SIG-M5 treated with dmso at 0.1 percent for 504 hours (cell line): ENCODE results near the gene SLC6A8.
"Not testable (repeated sequence)": the region's sequence is repeated elsewhere in the genome, so short reads cannot be mapped to it uniquely, and the experiment has no call there.

Experiments
- DNase-seq: peaks from one replicate; lab custom pipeline; 2025; ENCODE audit not compliant: unreplicated experiment; lab: John Stamatoyannopoulos, UW

SLC6A8 gene

GRCh38 chrX:153728951-153729631 lies 41.4 kb downstream of the SLC6A8 start:
- no peak for DNase-seq

- DNase-seq: not testable (repeated sequence)
Observed at GRCh38 chrX:153730115-153730514, 42.4 kb downstream of the SLC6A8 start.

- DNase-seq: peak; percentile 24
Observed at GRCh38 chrX:153731117-153731844, 43.6 kb downstream of the SLC6A8 start.

GRCh38 chrX:153731845-153732215 lies 44.1 kb downstream of the SLC6A8 start:
- DNase-seq: no peak

- DNase-seq: peak; percentile 64
Observed at GRCh38 chrX:153732401-153732800, 44.7 kb downstream of the SLC6A8 start.

- DNase-seq: no peak
Observed at GRCh38 chrX:153733651-153734240, 46.0 kb downstream of the SLC6A8 start.

GRCh38 chrX:153734871-153735270 lies 47.1 kb downstream of the SLC6A8 start:
- no peak for DNase-seq

GRCh38 chrX:153735274-153735673 lies 47.5 kb downstream of the SLC6A8 start:
- no peak for DNase-seq

GRCh38 chrX:153736071-153736820 lies 48.5 kb downstream of the SLC6A8 start:
- DNase-seq: no peak

- DNase-seq: no peak
Observed at GRCh38 chrX:153736871-153737441, 49.2 kb downstream of the SLC6A8 start.

- DNase-seq: no peak
Observed at GRCh38 chrX:153738056-153738605, 50.4 kb downstream of the SLC6A8 start.

GRCh38 chrX:153739754-153740486 lies 52.2 kb downstream of the SLC6A8 start:
- no peak for DNase-seq

GRCh38 chrX:153740631-153741222 lies 53.0 kb downstream of the SLC6A8 start:
- no peak for DNase-seq

- no peak for DNase-seq
Observed at GRCh38 chrX:153741446-153741845, 53.7 kb downstream of the SLC6A8 start.

- not testable (repeated sequence) for DNase-seq
Observed at GRCh38 chrX:153742111-153742510, 54.4 kb downstream of the SLC6A8 start.

GRCh38 chrX:153742796-153743467 lies 55.2 kb downstream of the SLC6A8 start:
- not testable (repeated sequence) for DNase-seq

- DNase-seq: not testable (repeated sequence)
Observed at GRCh38 chrX:153743468-153744209, 55.9 kb downstream of the SLC6A8 start.
